ENCODE results near the gene SRP54.

GRCh38 chr14:35046751-35047536 lies 64.2 kb downstream of the SRP54 start:
- TF ChIP-seq CTCF (IDR thresholded peaks at IDR 0.05; ENCODE audit: low read depth, low read length): no peak
- no peak for TF ChIP-seq POLR2A (IDR thresholded peaks at IDR 0.05; ENCODE audit: extremely low read depth, insufficient read length)
